HG03439 (cell line): ENCODE results near the gene MPV17L2.
"Not testable (repeated sequence)": the region's sequence is repeated elsewhere in the genome, so short reads cannot be mapped to it uniquely, and the experiment has no call there.

Source experiments
- ATAC-seq: cut with Tn5 transposase; IDR thresholded peaks from one replicate; pipeline ENCODE4 v1.9.1; 2021; ENCODE audit warnings: mild to moderate bottlenecking, moderate library complexity; ENCODE audit not compliant: unreplicated experiment

MPV17L2 gene

GRCh38 chr19:18190278-18190677 is 2.7 kb upstream of the MPV17L2 start:
- no peak for ATAC-seq

- ATAC-seq = no peak
Observed at GRCh38 chr19:18191640-18192062, 1.4 kb upstream of the MPV17L2 start.

GRCh38 chr19:18193388-18194180 is 566 bp downstream of the MPV17L2 start:
- ATAC-seq = peak; percentile 20

- ATAC-seq = no peak
Observed at GRCh38 chr19:18194181-18194530, 1.1 kb downstream of the MPV17L2 start.

- no peak for ATAC-seq
Observed at GRCh38 chr19:18194554-18195238, 1.7 kb downstream of the MPV17L2 start.

- no peak for ATAC-seq
Observed at GRCh38 chr19:18196511-18196845, 3.5 kb downstream of the MPV17L2 start.

- ATAC-seq = no peak
Observed at GRCh38 chr19:18197306-18197705, 4.3 kb downstream of the MPV17L2 start.

GRCh38 chr19:18197941-18198340 is 4.9 kb downstream of the MPV17L2 start:
- ATAC-seq = no peak

- no peak for ATAC-seq
Observed at GRCh38 chr19:18198374-18198773, 5.4 kb downstream of the MPV17L2 start.

GRCh38 chr19:18202397-18202777 is 9.4 kb downstream of the MPV17L2 start:
- ATAC-seq = no peak

GRCh38 chr19:18202778-18203407 is 9.9 kb downstream of the MPV17L2 start:
- no peak for ATAC-seq

GRCh38 chr19:18203408-18203862 is 10.4 kb downstream of the MPV17L2 start:
- no peak for ATAC-seq

- ATAC-seq = peak; percentile 94
Observed at GRCh38 chr19:18203863-18204393, 10.9 kb downstream of the MPV17L2 start, which contains the start of gene RAB3A. TSS of gene RAB3A (minus strand) at chr19:18204042. CDS start at chr19:18202740, 1,302 bp downstream.

GRCh38 chr19:18204394-18205199 is 11.6 kb downstream of the MPV17L2 start:
- ATAC-seq = peak; percentile 2

GRCh38 chr19:18205200-18205892 is 12.3 kb downstream of the MPV17L2 start:
- no peak for ATAC-seq

- no peak for ATAC-seq
Observed at GRCh38 chr19:18206018-18206417, 13.0 kb downstream of the MPV17L2 start.

- no peak for ATAC-seq
Observed at GRCh38 chr19:18208098-18208951, 15.3 kb downstream of the MPV17L2 start.

GRCh38 chr19:18209912-18210311 is 16.9 kb downstream of the MPV17L2 start:
- ATAC-seq = not testable (repeated sequence)

GRCh38 chr19:18211683-18212082 is 18.7 kb downstream of the MPV17L2 start:
- no peak for ATAC-seq
